Lower lobe of right lung (tissue), 2 donors: Measurements from ENCODE around the gene WDR7. TPM values are rescaled to one million over a fixed set of nuclear protein-coding genes. Genes with fewer than 3 reads are reported as not detected.
A peak's percentile ranks its signal among the peaks of the same experiment; 100 is the strongest.

Experiments used
- ATAC-seq, 2 donors: fragments of 200-7000 bp; cut with Tn5 transposase; one replicate each; pipeline ENCODE4 v1.9.1; 2020 to 2022; ENCODE audit warnings: mild to moderate bottlenecking in 2 of 2, moderate library complexity in 2 of 2
- DNase-seq: peaks from one replicate; pipeline ENCODE4 v3.0.0-alpha.2; 2020
- H3K27ac ChIP-seq: fragments of 200-600 bp; one replicate; pipeline ENCODE4 v1.8.0; 2022
- H3K27me3 ChIP-seq: fragments of 200-600 bp; one replicate; pipeline ENCODE4 v1.8.0; 2022; ENCODE audit warnings: low read depth
- H3K36me3 ChIP-seq: fragments of 200-600 bp; one replicate; pipeline ENCODE4 v1.8.0; 2022; ENCODE audit warnings: mild to moderate bottlenecking
- H3K4me1 ChIP-seq: fragments of 200-600 bp; one replicate; pipeline ENCODE4 v1.8.0; 2022
- H3K4me3 ChIP-seq: fragments of 200-600 bp; one replicate; pipeline ENCODE4 v1.8.0; 2022; ENCODE audit warnings: mild to moderate bottlenecking
- H3K9me3 ChIP-seq: fragments of 200-600 bp; one replicate; pipeline ENCODE4 v1.8.0; 2022
- intact Hi-C: fragments of 100-400 bp; cut with DNase I; formaldehyde crosslinking; loops from one replicate; pipeline ENCODE4 v1.11.0; 2022
- total RNA-seq: library from RNA; stranded (reverse); fragmentation: NEBNext Ultra II Directional; extraction: Animal tissue kit (Norgen Biotek cat#: 25700); gene quantifications from one replicate; pipeline ENCODE4 v1.2.1, GENCODE V29; 2021
- TF ChIP-seq, protein P1 (sequence below): fragments of 200-600 bp; IDR thresholded peaks from one replicate; pipeline ENCODE4 v1.8.0; 2022; ENCODE audit warnings: antibody characterized with exemption, mild to moderate bottlenecking
- donor health status: DM: no; HTN: yes; CAD: no; lungs with severe emphysema.

The WDR7 gene
- total RNA-seq, 1 donor from 2014 or later: 29.1 TPM

- H3K36me3 ChIP-seq: no peaks in the 10 kb centered on the region
- TF ChIP-seq, protein P1, sequence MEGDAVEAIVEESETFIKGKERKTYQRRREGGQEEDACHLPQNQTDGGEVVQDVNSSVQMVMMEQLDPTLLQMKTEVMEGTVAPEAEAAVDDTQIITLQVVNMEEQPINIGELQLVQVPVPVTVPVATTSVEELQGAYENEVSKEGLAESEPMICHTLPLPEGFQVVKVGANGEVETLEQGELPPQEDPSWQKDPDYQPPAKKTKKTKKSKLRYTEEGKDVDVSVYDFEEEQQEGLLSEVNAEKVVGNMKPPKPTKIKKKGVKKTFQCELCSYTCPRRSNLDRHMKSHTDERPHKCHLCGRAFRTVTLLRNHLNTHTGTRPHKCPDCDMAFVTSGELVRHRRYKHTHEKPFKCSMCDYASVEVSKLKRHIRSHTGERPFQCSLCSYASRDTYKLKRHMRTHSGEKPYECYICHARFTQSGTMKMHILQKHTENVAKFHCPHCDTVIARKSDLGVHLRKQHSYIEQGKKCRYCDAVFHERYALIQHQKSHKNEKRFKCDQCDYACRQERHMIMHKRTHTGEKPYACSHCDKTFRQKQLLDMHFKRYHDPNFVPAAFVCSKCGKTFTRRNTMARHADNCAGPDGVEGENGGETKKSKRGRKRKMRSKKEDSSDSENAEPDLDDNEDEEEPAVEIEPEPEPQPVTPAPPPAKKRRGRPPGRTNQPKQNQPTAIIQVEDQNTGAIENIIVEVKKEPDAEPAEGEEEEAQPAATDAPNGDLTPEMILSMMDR: no peak
- intact Hi-C loops: no loop called here
- H3K27me3 ChIP-seq: no peaks in the 10 kb centered on the region
- no peak overlapping the region for H3K27ac ChIP-seq
- DNase-seq (no peak), ATAC-seq (peak; percentile 41 to 51)
- no peak overlapping the region for H3K4me3 ChIP-seq
- H3K4me1 ChIP-seq: peaks cover 7% of the 10 kb centered on the region
- H3K9me3 ChIP-seq: no peaks in the 10 kb centered on the region
Measured at GRCh38 chr18:57004366-57005121, 353.4 kb downstream of the WDR7 start.

GRCh38 chr18:57008001-57008686 is 357.0 kb downstream of the WDR7 start:
- TF ChIP-seq, protein P1: no peak
- DNase-seq (no peak), ATAC-seq (no peak)
- no peak overlapping the region for H3K27ac ChIP-seq
- no peaks in the 10 kb centered on the region for H3K36me3 ChIP-seq
- no peaks in the 10 kb centered on the region for H3K27me3 ChIP-seq
- H3K9me3 ChIP-seq: no peaks in the 10 kb centered on the region
- H3K4me3 ChIP-seq: no peak overlapping the region
- H3K4me1 ChIP-seq: peaks cover 7% of the 10 kb centered on the region
- intact Hi-C loops: no loop called here

GRCh38 chr18:57009844-57010243 is 358.7 kb downstream of the WDR7 start:
- Histone ChIP-seq H3K4me3 (no peak overlapping the region), H3K9me3 (no peaks in the 10 kb centered on the region), H3K27ac (no peak overlapping the region), H3K27me3 (no peaks in the 10 kb centered on the region), H3K36me3 (no peaks in the 10 kb centered on the region), H3K4me1 (peaks cover 5% of the 10 kb centered on the region)
- ATAC-seq: no peak
- TF ChIP-seq, protein P1: no peak
- no peak for DNase-seq
- intact Hi-C loops: no loop called here

- H3K36me3 ChIP-seq: no peaks in the 10 kb centered on the region
- intact Hi-C loops: no loop called here
- TF ChIP-seq, protein P1: no peak
- DNase-seq (no peak), ATAC-seq (no peak)
- no peaks in the 10 kb centered on the region for H3K27me3 ChIP-seq
- H3K4me3 ChIP-seq: no peak overlapping the region
- no peak overlapping the region for H3K27ac ChIP-seq
- no peaks in the 10 kb centered on the region for H3K4me1 ChIP-seq
- no peaks in the 10 kb centered on the region for H3K9me3 ChIP-seq
Measured at GRCh38 chr18:57014772-57015413, 363.7 kb downstream of the WDR7 start.

DNA sequence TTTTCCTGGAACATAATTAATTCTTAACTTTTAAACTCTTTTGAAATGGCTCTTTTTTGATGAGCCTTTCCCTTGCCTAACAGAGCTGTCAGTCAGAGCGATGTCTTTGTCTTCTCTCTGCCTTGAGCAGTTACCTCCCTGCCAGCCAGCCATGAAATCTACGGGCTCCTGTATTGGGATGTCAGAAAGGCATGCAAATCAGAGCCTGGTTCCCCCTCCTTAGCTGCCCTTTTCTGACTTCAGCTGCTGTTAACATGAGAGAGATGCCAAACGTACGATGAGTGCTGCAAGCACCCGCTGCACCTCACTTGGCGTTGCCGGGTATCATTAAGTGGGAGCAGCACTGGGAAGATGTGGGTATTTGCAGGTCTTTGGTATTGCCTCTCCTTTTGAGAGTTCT is 364.3 kb downstream of the WDR7 start:
- ATAC-seq: no peak

More for the DNA sequence above, 364.3 kb downstream of the WDR7 start:
- Histone ChIP-seq H3K9me3 (no peaks in the 10 kb centered on the region), H3K4me1 (no peaks in the 10 kb centered on the region), H3K4me3 (no peak overlapping the region), H3K36me3 (peaks cover under 1% of the 10 kb centered on the region), H3K27me3 (no peaks in the 10 kb centered on the region), H3K27ac (no peak overlapping the region)
- no peak for DNase-seq
- TF ChIP-seq, protein P1: no peak
- intact Hi-C loops: no loop called here
